Lower leg skin (tissue), 4 donors: ENCODE data around the gene SPIRE1. TPM values are rescaled to one million over a fixed set of nuclear protein-coding genes. Genes with fewer than 3 reads are reported as not detected.

Experiments
- DNase-seq, 2 donors: peaks; one replicate each; pipeline ENCODE4 v3.0.0-alpha.2; 2019; ENCODE audit warnings: low spot score in 2 of 2
- H3K4me3 ChIP-seq: fragments of 200-600 bp; sonication (generic); 2 replicates; pipeline ENCODE4 v1.5.1; 2017; ENCODE audit warnings: mild to moderate bottlenecking, low read depth; ENCODE audit not compliant: poor library complexity, severe bottlenecking
- POLR2A ChIP-seq, 2 donors: fragments of 450-650 bp; IDR thresholded peaks; one replicate each; pipeline ENCODE4 v1.6.1; 2016 to 2017; ENCODE audit warnings: antibody characterized with exemption in 2 of 2, mild to moderate bottlenecking in 1 of 2, moderate library complexity in 1 of 2
- WGBS, 2 donors: methylation state at CpG; one replicate each; pipeline ENCODE4 v1.1.5; 2018; 5-methylcytosine and 5-hydroxymethylcytosine counted together
- intact Hi-C: fragments of 100-400 bp; cut with DNase I; formaldehyde crosslinking; loops from one replicate; pipeline ENCODE4 v1.15.0; 2023; ENCODE audit warnings: low total_unique reads
- total RNA-seq, 4 donors: library from RNA; depleted of rRNA; stranded (reverse); fragments of >200 nt; gene quantifications; one replicate each; pipeline ENCODE4 v1.1.0, GENCODE V29; 2016
- TF ChIP-seq, protein P1 (sequence below), 3 donors: fragments of 450-650 bp; IDR thresholded peaks; one replicate each; pipeline ENCODE4 v1.5.1; 2016; ENCODE audit warnings: antibody characterized with exemption in 3 of 3, mild to moderate bottlenecking in 3 of 3, moderate library complexity in 2 of 3

SPIRE1 gene
- total RNA-seq, 4 donors from 2014 or later, result 22.5 to 56.5 (median 38.3) TPM

GRCh38 chr18:12464731-12465130 is 193.2 kb downstream of the SPIRE1 start:
- intact Hi-C loops, result no loop called here
- TF ChIP-seq, protein P1, sequence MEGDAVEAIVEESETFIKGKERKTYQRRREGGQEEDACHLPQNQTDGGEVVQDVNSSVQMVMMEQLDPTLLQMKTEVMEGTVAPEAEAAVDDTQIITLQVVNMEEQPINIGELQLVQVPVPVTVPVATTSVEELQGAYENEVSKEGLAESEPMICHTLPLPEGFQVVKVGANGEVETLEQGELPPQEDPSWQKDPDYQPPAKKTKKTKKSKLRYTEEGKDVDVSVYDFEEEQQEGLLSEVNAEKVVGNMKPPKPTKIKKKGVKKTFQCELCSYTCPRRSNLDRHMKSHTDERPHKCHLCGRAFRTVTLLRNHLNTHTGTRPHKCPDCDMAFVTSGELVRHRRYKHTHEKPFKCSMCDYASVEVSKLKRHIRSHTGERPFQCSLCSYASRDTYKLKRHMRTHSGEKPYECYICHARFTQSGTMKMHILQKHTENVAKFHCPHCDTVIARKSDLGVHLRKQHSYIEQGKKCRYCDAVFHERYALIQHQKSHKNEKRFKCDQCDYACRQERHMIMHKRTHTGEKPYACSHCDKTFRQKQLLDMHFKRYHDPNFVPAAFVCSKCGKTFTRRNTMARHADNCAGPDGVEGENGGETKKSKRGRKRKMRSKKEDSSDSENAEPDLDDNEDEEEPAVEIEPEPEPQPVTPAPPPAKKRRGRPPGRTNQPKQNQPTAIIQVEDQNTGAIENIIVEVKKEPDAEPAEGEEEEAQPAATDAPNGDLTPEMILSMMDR (IDR thresholded peaks at IDR 0.05), result no peak
- no peak for TF ChIP-seq POLR2A (IDR thresholded peaks at IDR 0.05)
- DNase-seq, result no peak
- 93 to 97% methylated on average over 9 of the region's 9 CpGs for WGBS, 2 donors
- no peak overlapping the region for H3K4me3 ChIP-seq

DNA sequence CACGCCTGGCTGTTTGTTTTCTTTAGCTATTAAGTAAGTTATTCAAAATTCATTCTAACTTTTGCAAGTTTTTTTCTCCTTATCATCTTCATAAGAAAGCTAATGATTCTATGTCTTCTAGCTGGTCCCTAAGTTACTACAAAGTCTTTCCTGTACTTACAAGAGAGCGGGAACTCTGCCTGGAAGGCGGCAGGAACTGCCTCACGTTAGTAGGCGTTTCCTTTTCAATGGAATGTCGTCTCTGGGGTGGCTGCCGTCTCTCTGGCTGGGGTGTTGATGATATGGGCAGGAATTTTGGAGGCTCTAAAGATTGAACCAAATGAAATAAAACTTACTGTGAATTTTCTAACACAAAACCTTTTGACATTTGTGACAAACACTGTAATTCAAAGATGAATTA is 194.7 kb downstream of the SPIRE1 start:
- DNase-seq, result no peak
- intact Hi-C loops, result no loop called here
- H3K4me3 ChIP-seq, result no peak overlapping the region
- 68 to 73% methylated on average over 7 of the region's 7 CpGs for WGBS, 2 donors
- TF ChIP-seq POLR2A (IDR thresholded peaks at IDR 0.05), result no peak
- TF ChIP-seq, protein P1 (IDR thresholded peaks at IDR 0.05), result no peak

GRCh38 chr18:12462242-12462641 is 195.7 kb downstream of the SPIRE1 start:
- TF ChIP-seq, protein P1 (IDR thresholded peaks at IDR 0.05), result no peak
- TF ChIP-seq POLR2A (IDR thresholded peaks at IDR 0.05), result no peak
- intact Hi-C loops, result no loop called here
- H3K4me3 ChIP-seq, result no peak overlapping the region
- WGBS, 2 donors, result 86 to 95% methylated on average over 2 of the region's 2 CpGs
- no peak for DNase-seq

DNA sequence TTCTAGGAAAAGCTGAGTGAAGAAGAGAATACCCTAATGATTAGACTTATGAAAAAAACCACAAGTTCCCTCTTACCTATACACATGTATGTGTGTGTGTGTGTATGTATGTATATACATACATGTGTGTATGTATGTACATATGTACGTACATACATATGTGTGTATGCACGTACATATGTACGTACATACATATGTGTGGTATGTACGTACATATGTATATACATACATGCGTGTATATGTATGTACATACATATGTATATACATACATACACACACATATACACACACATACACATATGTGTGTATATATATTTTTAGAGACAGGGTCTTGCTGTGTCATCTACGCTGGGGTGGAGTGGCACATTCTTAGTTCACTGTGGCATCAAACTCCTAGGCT is 196.6 kb downstream of the SPIRE1 start:
- DNase-seq, result no peak

GRCh38 chr18:12460874-12461273 is 197.0 kb downstream of the SPIRE1 start:
- H3K4me3 ChIP-seq, result no peak overlapping the region
- DNase-seq, result no peak
- intact Hi-C loops, result no loop called here
- WGBS, 2 donors, result 74 to 76% methylated on average over 5 of the region's 5 CpGs
- TF ChIP-seq, protein P1 (IDR thresholded peaks at IDR 0.05), result no peak
- TF ChIP-seq POLR2A (IDR thresholded peaks at IDR 0.05), result no peak

More for the DNA sequence above, 196.6 kb downstream of the SPIRE1 start:
- WGBS, 2 donors, result 74 to 84% methylated on average over 6 of the region's 6 CpGs
- intact Hi-C loops, result no loop called here
- no peak for TF ChIP-seq POLR2A (IDR thresholded peaks at IDR 0.05)
- TF ChIP-seq, protein P1 (IDR thresholded peaks at IDR 0.05), result no peak
- no peak overlapping the region for H3K4me3 ChIP-seq

GRCh38 chr18:12458771-12459170 is 199.1 kb downstream of the SPIRE1 start:
- WGBS, 2 donors, result 86 to 93% methylated on average over 7 of the region's 7 CpGs

More at GRCh38 chr18:12458771-12459170, 199.1 kb downstream of the SPIRE1 start:
- no peak for TF ChIP-seq POLR2A (IDR thresholded peaks at IDR 0.05)
- TF ChIP-seq, protein P1 (IDR thresholded peaks at IDR 0.05), result no peak
- no peak for DNase-seq
- intact Hi-C loops, result no loop called here
- no peak overlapping the region for H3K4me3 ChIP-seq
